HEK293 (cell line): ENCODE results near the gene CDC37.

Source experiments
- ZNF514 ChIP-seq: fragments of 450-650 bp; formaldehyde crosslinking; IDR thresholded peaks from 2 replicates; pipeline ENCODE4 v1.5.1; 2016; ENCODE audit warnings: missing biosample characterization, missing genetic modification characterization
- ZNF610 ChIP-seq: fragments of 450-650 bp; formaldehyde crosslinking; IDR thresholded peaks from 2 replicates; pipeline ENCODE4 v1.5.1; 2016; ENCODE audit warnings: missing biosample characterization, missing genetic modification characterization, borderline replicate concordance
- ZNF704 ChIP-seq: fragments of 450-650 bp; formaldehyde crosslinking; IDR thresholded peaks from 2 replicates; pipeline ENCODE4 v1.5.1; 2016; ENCODE audit warnings: missing biosample characterization, missing genetic modification characterization
- ZNF747 ChIP-seq: fragments of 450-650 bp; formaldehyde crosslinking; IDR thresholded peaks from 2 replicates; pipeline ENCODE4 v1.5.1; 2016; ENCODE audit warnings: missing biosample characterization, missing genetic modification characterization

DNA sequence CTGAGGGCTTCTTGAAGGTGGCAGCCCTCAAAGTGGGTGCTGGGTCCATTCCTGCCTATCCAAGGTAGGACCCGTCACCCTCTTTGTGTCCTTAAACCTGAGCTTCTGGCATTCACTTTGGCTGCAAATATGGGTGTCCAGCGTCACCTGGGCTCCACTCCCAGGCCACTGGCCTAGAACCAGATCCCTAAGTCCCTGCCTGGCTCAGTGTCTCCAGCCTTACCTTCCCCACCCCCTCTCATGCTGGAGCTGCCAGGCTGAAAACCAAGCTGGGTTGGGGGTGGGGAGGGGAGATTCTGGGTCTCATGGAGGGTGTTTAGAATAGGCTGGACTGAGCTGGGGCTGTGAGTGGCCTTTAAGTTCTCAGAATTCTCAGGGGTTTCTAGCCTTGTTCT lies 29.4 kb upstream of the CDC37 start:
- TF ChIP-seq ZNF704 (tag by site-specific recombination): no peak
- TF ChIP-seq ZNF610 (tag by site-specific recombination): no peak
- TF ChIP-seq ZNF514: no peak
- no peak for TF ChIP-seq ZNF747 (tag by site-specific recombination)
